Prostate gland (tissue), 2 donors: Measurements from ENCODE around the gene IQGAP2. TPM values are rescaled to one million over a fixed set of nuclear protein-coding genes. Genes with fewer than 3 reads are reported as not detected.

Experiments used
- DNase-seq: peaks from one replicate; pipeline ENCODE4 v3.0.0-alpha.2; 2019; ENCODE audit warnings: low spot score
- H3K27ac ChIP-seq, 2 donors: fragments of 200-600 bp; sonication (generic); 2 replicates each; pipeline ENCODE4 v1.5.1; 2017 to 2019
- H3K27me3 ChIP-seq: fragments of 200-600 bp; sonication (generic); replicated peaks from 2 replicates; pipeline ENCODE4 v1.5.1; 2019; ENCODE audit not compliant: insufficient read depth
- H3K36me3 ChIP-seq, 2 donors: fragments of 200-600 bp; sonication (generic); 1 replicate in 1 of 2; 2 replicates in 1 of 2; pipeline versions ENCODE4 v1.5.1 to v1.8.1; 2017 to 2019
- H3K4me1 ChIP-seq: fragments of 200-600 bp; sonication (generic); replicated peaks from 2 replicates; pipeline ENCODE4 v1.5.1; 2019
- H3K4me3 ChIP-seq, 2 donors: fragments of 200-600 bp; sonication (generic); 2 replicates each; pipeline ENCODE4 v1.5.1; 2017 to 2019
- H3K9me3 ChIP-seq: fragments of 200-600 bp; sonication (generic); 2 replicates; pipeline ENCODE4 v1.5.1; 2017
- POLR2A ChIP-seq: fragments of 450-650 bp; IDR thresholded peaks from one replicate; pipeline ENCODE4 v1.6.1; 2016; ENCODE audit warnings: antibody characterized with exemption, mild to moderate bottlenecking
- POLR2AphosphoS5 ChIP-seq: sonication (generic); formaldehyde crosslinking; IDR thresholded peaks from one replicate; pipeline ENCODE4 v1.6.1; 2017; ENCODE audit warnings: antibody characterized with exemption
- WGBS: methylation state at CpG from one replicate; pipeline ENCODE4 v1.1.5; 2018; 5-methylcytosine and 5-hydroxymethylcytosine counted together
- intact Hi-C: fragments of 100-400 bp; cut with DNase I; formaldehyde crosslinking; loops from one replicate; pipeline ENCODE4 v1.14.2; 2022
- small RNA-seq, 2 donors: library from RNA; depleted of rRNA; stranded (forward); fragments of <200 nt; gene quantifications; one replicate each; pipeline ENCODE3, GENCODE V24; 2016
- total RNA-seq, 2 donors: library from RNA; depleted of rRNA; stranded (reverse); fragments of >200 nt; gene quantifications; one replicate each; pipeline ENCODE4 v1.1.0, GENCODE V29; 2016
- TF ChIP-seq, protein P1 (sequence below), 4 experiments: fragments of 200-600 bp in 2 of 4; fragments of 450-650 bp in 2 of 4; sonication (generic) in 2 of 4; IDR thresholded peaks; 1 replicate in 3 of 4; 2 replicates in 1 of 4; pipeline ENCODE4 v1.5.1; 2016 to 2019; ENCODE audit warnings: antibody characterized with exemption in 4 of 4, mild to moderate bottlenecking in 2 of 4, moderate library complexity in 2 of 4

IQGAP2 gene
- total RNA-seq, 2 donors from 2014 or later, result 41.5 to 64.9 TPM

- Histone ChIP-seq H3K9me3 (no peaks in the 10 kb centered on the region), H3K36me3 (no peaks in the 10 kb centered on the region), H3K4me1 (no peaks in the 10 kb centered on the region), H3K27ac (no peak overlapping the region), H3K4me3 (no peak overlapping the region), H3K27me3 (no peaks in the 10 kb centered on the region)
- DNase-seq, result no peak
- 76% methylated on average over 11 of the region's 11 CpGs for whole genome bisulfite sequencing
- intact Hi-C loops, result no loop called here
- no peak for TF ChIP-seq POLR2A
- TF ChIP-seq POLR2AphosphoS5, result no peak
- TF ChIP-seq, protein P1, sequence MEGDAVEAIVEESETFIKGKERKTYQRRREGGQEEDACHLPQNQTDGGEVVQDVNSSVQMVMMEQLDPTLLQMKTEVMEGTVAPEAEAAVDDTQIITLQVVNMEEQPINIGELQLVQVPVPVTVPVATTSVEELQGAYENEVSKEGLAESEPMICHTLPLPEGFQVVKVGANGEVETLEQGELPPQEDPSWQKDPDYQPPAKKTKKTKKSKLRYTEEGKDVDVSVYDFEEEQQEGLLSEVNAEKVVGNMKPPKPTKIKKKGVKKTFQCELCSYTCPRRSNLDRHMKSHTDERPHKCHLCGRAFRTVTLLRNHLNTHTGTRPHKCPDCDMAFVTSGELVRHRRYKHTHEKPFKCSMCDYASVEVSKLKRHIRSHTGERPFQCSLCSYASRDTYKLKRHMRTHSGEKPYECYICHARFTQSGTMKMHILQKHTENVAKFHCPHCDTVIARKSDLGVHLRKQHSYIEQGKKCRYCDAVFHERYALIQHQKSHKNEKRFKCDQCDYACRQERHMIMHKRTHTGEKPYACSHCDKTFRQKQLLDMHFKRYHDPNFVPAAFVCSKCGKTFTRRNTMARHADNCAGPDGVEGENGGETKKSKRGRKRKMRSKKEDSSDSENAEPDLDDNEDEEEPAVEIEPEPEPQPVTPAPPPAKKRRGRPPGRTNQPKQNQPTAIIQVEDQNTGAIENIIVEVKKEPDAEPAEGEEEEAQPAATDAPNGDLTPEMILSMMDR (IDR thresholded peaks at IDR 0.05), result no peak
Observed at GRCh38 chr5:76755779-76756637, 352.9 kb downstream of the IQGAP2 start.

DNA sequence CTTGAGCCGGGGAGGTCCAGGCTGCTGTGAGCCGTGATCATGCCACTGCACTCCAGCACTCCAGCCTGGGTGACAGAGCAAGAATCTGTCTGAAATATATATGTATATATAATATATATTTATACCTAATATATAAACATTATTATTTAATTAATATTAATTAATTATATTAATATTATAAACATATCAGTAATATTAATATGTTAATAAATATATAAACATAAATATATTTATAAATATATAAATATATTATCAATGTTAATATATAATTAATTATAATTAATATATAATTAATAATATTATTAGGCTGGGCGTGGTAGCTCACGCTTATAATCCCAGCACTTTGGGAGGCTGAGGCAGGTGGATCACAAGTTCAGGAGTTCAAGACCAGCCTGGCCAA is 354.0 kb downstream of the IQGAP2 start:
- Histone ChIP-seq H3K9me3 (no peaks in the 10 kb centered on the region), H3K27ac (no peak overlapping the region), H3K36me3 (no peaks in the 10 kb centered on the region), H3K27me3 (no peaks in the 10 kb centered on the region), H3K4me1 (no peaks in the 10 kb centered on the region), H3K4me3 (no peak overlapping the region)
- TF ChIP-seq POLR2AphosphoS5, result no peak
- DNase-seq, result no peak
- intact Hi-C loops, result no loop called here
- WGBS, result 99% methylated on average over 4 of the region's 4 CpGs

Small RNA genes lying within 50 kb of the gene (small RNA-seq; reads per million reads assigned to genes)
- 0 reads per million in 2 donors for gene RF02154
- gene RF02155, result 0 reads per million in 2 donors

Other genes with a start within 250 kb of the IQGAP2 start
- not detected for gene F2RL2, start 220.1 kb downstream of the IQGAP2 start, total RNA-seq